OCI-M2 (cell line): ENCODE data around the gene KNDC1.

Experiments used
- DNase-seq: peaks from one replicate; lab custom pipeline; 2025; ENCODE audit not compliant: unreplicated experiment; lab: John Stamatoyannopoulos, UW

The KNDC1 gene

DNA sequence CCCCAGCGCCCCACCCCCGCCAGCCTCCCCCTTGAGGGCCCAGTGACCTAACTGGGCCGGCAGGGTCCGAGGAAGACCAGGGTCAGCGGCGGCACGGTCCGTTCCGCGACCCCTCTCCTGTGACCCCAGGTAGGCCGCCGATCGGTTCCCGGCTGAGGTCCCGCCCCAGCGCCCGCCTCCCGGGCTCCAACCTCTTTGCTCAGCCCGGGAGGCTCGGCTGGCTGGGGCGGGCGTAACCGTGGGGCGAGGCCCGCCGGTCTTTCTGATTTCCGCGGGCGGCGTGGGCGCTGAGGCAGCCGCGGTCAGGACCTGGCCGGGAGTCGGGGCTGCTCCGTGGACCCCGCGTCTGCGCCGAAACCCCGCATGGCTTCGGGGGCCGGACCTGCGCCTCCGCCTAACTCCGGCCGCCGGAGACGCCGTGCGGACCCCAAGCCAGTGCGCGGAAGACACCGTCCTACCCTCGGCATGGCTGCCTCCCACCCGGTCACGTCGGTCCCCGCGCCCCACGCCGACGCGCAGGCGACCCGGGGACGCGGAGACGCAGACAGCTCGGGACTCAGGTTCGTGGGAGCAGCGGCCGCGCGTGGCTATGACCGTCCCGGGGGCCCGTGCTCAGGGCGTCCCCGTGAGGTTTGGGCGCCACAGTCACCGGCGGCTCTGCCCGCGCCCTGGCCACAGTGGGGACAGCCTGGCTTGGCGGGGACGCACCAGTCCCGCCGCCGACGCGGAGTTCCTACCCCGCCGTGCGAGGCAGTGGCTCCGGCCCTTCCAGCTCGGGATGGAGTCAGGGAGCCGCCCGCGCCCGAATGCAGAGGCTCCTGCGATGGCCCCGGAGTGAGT, 76.6 kb downstream of the KNDC1 start:
- DNase-seq = no peak

DNA sequence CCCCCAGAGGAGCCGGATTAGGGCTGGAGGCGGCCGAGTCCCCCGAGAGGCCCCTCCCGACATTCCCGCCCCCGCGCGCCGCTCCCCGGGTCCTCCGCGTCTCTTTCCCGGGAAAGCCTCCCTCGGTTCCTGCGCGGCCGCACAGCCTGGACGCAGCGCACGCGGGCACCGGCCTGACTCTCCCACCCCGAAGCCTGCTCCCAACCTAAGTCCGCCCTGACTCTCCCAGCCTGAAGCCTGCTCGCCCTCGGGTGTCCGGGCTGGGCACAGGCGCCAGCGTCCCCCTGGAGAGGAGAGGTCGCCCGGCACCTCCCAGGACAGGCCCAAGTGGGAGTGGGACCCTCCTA, 77.2 kb downstream of the KNDC1 start:
- no peak for DNase-seq

DNA sequence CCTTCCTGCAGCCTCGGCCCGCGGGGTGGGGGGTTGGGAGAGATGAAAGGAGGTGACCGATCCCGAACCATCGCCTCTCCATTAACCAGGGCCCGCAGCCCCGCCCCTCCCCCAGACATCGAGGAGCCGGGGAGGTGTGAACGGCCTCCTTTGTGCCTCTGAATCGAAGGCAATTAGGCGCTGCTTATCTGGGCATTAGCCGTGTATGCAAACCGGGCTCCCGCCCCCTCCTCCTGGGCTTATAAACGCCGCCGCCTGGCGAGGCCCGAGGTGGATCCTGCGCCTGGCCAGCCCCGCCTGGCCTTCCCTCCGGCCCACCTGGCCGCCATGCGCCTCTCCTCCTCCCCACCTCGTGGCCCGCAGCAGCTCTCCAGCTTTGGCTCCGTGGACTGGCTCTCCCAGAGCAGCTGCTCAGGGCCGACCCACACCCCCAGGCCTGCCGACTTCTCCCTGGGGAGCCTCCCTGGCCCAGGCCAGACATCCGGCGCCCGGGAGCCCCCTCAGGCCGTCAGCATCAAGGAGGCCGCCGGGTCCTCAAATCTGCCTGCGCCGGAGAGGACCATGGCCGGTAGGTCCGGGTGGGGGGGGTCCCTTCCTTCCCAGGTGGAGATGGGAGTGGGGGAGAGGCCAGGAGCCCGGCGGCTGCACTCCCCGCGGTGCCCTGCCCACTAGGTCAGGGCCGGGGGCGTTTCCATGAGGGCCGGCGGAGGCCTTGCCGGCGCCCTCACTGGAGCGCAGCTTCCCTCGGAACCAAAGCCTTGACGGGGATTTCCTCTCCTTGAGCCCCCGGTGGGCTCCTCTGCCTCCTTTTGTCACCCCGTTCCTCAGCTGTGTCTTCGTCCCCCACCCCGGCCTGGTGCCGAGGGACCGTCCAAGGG, 77.8 kb downstream of the KNDC1 start, which contains the start of gene VENTX:
Gene VENTX, plus strand, starts transcription at position 268 of the 878 bp plus-strand sequence. Its CDS starts 60 bp downstream, at position 328.
- DNase-seq = no peak

DNA sequence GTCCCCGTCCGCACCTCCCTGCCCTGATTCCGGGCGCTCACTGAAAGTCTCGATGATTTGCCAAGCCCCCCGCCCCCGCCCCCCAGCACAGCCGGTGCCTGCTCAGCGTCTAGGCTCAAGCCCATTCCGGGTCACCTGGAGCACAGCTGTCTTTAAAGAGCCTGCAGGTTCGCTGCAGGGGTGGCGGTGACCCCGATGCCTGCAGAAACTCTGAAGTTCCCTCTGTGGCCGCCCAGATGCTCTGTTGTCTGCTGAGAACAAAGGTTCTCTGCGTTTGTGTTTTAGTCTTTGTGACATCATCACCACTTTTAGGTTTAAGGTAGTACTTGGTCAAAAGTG, 78.4 kb downstream of the KNDC1 start:
- DNase-seq = no peak

DNA sequence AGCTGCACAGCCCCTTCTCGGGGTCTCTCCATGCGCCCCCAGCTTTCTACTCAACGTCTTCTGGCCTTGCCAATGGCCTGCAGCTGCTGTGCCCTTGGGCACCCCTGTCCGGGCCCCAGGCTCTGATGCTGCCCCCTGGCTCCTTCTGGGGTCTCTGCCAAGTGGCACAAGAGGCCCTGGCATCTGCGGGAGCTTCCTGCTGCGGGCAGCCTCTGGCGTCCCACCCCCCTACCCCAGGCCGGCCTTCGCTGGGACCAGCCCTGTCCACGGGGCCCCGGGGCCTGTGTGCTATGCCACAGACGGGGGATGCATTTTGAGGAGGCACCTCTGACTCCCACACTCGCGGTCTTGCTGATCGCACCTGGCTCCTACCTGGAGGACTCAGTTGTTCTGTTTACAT, 80.0 kb downstream of the KNDC1 start:
- no peak for DNase-seq

DNA sequence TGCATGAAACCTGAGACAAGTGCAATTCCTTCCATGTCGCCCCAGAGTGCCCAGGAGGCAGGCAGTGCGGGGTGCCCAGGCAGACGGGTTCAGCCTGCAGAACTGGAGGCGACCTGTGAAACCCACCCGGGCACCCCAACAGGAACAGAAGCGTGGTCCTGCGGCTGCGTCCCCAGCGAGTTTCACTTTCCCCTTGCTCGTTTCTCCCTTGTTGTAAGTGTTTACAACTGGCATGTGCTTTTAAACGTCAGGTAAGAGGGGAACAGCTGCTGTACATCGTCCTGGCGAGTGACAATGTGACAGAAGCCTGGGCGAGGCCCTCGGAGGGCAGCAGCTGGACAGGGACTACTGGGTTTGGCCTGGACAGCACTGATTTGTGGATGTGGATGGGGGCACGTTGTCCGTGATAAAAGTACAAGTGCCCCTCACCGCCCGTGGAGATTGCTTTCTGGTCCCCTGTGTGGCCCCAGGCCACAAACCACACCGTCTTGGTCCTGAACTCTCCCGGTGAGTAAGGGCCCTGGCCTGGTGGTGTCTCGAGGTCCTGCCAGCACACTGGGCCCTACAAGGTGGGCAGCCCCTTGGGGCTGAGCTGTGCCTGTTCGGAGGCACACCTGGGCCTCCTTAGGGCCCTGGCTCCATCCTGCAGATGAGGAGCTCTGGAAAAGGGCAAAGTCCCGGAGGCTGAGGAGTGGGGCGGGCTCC, 81.6 kb downstream of the KNDC1 start:
- DNase-seq = no peak

DNA sequence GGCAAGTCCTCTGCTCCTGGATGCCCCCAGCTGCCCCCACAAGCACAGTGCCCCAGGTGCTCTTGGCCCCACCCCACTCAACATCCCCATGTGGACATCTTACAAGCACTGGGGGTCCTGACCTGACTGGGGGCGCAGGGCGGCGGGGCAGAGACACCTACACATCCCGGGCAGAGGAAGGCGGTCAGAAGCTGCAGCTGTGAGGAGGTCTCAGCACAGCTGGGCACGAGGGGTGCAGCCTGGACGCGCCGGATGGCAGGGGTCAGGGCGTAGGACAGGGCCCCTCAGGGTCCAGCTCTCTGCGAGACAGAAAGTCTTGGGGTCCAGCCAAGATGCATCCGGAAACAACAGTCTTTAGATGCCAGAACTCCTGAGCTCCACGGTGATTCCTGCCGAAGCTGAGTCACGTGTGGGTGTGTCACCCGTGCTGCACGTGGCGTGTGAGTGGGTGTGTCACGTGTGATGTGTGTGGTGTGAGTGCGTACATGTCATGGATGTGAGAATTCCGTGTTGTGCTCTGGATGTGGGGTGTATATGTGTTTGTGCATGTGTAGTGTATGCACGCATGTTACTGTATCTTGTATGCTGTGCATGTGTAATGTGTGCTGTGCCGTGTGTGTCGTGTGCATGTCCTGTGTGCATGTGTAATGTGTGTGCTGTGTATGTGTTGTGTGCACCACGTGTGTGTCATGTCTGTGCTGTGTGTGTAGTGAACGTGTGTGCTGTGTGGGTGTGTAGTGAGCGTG, 82.8 kb downstream of the KNDC1 start:
- DNase-seq = no peak

DNA sequence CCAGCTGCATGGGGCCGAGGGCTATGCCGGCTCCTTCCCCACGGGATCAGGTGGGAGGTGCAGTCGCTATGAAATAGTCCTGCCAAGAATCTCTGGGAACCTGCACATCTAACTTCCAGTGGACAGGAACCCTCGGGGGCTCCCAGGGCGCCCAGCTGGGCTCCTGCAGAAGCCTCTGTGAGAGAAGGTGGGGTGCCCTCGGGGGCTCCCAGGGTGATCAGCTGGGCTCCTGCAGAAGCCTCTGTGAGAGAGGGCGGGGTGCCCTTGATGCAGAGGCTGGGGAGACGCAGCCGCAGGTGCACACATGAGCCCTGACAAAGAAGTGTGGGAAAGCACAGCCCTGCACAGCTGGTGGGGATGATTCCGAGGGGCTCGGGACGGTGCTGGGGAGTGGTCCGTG, 83.6 kb downstream of the KNDC1 start:
- no peak for DNase-seq

DNA sequence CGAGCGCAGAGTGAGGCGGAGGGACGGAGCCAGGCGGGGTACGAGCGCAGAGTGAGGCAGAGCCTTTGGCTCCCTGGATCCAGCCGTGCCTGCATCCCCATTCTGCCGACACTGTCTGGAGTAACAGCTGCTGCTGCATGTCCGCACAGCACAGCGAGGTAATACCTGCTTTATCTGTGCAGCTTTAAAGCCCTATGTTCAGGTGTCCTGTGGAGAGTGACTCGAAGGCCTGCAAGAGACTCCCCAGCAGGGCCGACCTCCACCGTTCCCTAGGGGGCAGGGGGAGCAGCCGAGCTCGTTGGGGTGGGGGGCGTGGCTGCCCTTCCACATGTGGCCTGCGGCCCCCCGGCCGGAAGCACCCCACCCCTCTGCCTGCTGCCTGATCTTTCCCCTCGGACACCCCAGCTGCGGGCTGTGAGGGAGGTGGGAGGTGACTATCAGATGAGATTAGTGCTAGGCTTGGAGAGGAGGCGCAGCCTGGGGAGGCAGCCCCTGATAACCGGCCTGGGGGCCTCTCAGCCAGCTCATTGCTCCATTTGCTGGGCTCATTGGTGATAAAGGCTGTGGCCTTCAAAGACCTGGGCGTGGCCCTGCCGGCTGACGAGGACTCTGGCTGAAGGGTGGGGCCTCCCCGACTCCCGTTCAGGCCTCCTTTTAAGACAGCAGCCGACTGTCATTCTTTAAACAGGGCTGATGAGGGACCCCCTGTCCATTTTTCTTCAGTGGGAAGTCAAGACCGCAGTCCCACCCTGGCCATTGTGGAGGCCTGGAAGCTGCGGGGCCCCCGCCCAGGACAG, 85.6 kb downstream of the KNDC1 start:
- DNase-seq = peak; percentile 73

DNA sequence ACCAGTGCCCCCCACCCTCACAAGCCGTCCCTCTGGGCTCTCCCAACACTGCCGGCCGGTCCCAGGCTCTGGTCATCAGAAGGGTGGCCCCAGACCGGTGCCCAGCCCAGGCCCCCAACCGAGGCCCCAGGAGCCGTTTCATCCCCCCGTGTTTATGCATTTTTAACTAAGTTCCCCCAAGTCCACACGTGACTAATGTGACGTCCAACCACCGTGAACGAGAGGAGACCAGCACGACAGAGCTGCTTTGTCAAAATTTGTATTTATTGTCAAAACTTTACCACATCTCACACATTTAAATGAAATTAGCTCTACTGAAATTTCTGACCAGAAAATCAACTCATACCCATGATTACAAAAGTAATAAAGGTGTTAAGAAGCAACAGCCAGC, 86.2 kb downstream of the KNDC1 start:
- no peak for DNase-seq

DNA sequence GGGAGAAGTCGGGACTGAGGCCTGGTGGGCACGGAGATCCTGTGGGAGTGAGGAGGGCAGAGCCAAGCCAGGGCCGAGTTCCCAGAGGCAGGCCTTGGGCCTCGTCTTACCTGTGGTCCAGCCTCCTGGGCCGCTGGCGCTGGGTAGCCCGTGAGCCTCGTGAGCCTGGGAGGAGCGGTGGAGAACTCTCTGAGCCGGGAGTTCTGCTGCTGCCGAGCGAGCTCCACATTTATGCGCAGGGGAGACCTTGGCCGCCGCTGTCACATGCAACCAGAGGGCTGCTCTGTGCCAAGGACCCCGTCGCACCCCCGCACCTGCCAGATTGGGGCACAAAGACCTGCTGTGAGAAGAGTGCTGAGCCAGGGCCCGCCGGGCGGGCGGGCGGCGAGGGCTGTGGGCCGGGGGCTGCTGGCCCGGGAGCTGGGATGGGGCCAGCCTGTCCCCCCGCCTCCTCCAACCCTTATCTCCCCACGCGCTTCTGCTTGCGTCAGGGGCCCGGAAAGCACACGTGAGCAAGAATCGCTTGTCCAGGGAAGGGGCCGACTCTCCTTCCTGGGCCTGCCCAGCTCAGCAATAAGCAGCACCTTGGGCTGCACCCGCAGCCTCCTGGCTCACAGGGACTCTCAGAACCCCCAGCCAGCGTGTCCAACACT, 87.8 kb downstream of the KNDC1 start:
- DNase-seq = no peak

DNA sequence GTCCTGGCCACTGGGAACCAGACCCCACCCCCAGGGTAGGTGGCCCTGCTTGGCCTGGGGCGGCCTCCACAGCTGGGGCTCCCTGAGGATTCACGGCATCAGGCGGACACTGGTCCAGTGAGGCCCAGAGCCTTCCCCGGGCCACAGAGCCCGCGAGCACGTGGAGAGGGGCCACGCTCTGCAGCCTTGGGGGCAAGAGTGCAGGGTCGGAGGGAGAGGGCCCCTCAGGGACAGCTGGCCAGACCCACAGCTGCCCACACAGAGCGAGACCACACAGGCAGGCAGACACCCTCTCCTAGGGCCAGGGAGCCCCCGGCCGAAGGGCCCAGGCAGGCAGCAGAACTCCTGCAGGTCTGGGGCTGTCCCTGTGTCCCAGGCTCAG, 88.3 kb downstream of the KNDC1 start:
- DNase-seq = no peak

DNA sequence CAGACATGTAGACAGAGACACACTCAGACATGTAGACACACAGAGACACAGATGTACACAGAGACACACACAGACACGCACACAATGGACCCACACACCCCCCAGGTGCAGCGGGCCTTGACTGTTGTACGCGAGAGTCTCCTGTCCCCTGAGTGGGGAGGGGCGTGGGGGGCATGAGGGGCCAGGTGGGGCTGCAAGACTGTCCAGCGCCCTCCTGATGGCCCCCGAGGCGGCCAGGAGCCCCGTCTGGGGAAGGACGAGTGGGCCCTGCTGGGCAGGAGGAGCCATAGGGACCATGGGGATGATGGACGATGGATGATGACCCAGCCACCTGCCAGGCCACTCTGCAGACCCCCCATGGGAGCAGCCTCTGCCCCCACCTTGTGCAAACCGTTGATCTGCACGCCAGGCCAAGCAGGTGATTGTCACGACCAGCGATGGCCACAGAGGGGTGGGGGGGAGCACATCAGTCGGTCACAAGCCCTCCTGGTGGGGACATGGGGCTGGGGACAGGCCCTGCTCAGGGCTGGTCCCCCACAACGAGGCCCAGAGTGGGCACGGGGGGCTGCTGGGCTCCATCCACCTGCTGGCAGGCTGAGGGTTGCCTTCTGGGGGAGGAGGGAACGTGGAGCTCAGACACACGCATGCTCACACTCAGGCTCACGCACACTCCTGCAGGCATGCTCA, 89.2 kb downstream of the KNDC1 start:
- no peak for DNase-seq

DNA sequence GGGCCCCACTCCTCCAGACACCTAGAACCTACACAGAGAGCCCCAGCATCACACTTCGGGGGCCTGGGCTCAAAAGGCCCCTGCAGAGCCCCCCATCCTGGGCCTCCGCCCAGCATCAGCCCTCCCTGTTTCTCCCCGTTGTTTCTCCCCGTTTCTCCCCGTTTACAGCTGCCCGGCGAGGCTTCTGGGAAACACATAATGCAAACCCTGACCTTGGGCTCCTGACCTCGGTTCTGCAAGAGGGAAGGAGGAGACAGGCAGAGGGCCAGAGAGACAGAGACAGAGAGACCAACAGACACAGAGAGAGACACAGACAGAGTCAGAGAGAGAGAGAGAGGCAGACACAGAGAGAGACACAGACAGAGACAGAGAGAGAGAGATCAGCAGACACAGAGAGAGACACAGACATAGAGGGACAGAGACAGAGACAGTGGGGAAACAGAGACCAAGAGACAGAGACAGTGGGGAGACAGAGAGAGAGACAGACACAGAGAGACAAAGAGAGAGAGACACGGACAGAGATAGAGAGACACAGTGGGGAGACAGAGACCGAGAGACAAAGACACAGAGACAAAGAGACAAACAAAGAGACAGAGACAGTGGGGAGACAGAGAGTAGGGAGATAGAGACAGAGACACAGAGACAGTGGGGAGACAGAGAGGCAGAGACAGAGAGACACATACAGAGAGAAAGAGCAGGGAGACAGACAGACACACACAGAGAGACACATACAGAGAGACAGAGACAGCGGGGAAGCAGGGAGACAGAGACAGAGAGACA, 90.1 kb downstream of the KNDC1 start:
- DNase-seq = no peak

DNA sequence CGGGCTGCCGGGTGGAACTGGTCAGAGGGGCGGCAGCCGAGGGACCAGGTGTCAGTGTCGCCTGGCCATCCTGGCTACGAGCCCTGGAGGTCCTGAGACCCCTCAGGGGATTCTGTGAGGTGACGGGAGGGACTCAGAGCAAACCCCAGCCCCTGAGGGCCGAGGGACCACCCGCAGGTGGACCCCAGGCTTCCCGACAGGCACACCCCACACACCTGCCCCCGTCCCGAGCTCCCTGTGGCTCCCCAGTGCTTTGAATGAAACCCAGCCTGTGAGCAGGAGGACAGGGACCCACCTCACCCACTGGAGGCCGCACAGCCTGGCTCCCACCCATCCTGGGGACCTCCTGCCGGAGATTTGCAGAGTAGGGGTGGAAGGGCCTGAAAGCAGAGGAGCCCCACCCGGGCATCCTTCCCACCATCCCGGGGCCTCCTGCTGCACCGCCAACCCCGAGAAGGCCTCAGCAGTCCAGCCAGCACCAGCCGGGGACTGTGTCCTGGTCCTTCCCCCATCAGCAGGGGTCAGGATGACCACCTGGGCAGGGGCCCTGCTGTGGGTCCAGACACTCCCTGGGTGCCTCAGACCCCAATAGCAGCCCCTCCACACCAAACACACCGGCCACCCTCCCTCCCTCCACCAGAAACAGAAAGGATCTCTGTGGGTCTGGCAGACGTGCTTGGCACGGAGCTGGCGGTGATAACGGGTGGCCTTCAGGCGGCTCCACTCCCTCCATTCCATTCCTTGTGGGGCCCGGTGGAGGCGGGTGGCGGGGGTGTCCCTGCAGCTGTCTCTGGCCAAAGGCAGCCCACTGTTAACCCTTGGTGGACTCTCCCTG, 91.6 kb downstream of the KNDC1 start:
- DNase-seq = no peak

DNA sequence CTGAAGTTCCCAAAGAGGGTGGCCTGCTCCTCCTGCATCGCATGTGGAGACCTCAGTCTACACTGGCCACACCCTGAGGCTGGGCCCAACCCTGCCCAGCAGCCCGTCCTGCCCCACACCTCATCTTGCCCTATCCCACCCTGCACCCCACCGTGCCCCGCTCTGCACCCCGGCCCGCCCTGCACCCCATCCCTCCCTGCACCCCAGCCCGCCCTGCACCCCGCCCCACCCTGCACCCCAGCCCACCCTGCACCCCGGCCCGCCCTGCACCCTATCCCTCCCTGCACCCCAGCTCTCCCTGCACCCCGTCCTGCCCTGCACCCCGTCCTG, 92.2 kb downstream of the KNDC1 start:
- no peak for DNase-seq

DNA sequence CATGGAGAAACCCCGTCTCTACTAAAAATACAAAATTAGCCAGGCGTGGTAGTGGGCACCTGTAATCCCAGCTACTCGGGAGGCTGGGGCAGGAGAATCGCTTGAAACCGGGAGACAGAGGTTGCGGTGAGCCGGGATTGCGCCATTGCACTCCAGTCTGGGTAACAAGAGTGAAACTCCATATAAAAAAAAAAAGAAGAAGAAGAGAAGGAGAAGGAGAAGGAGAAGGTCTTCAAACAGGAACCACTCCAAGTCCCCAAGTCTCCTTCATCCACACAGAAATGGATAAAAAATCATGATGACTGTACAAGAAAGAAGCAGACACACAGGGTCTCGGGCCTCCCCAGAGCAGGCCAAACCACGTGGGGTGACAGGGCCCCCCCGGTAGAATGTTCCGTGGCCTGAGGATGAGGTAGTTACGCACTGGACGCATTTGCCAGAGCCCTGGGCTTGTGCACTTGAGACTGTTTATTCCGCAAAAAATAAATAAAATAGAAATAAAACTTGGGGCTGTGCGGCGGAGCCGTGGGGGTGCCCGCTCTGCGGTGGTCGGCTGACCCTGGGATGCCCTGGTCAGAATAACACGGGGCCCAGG, 93.4 kb downstream of the KNDC1 start:
- DNase-seq = no peak
